Osteocyte (in vitro differentiated cells): ENCODE results near the gene CDC42EP4. TPM values are rescaled to one million over a fixed set of nuclear protein-coding genes. Genes with fewer than 3 reads are reported as not detected.
A peak's percentile ranks its signal among the peaks of the same experiment; 100 is the strongest.

Experiments used
- DNase-seq: peaks from one replicate; pipeline ENCODE4 v3.0.0; 2021; ENCODE audit warnings: mixed read lengths; ENCODE audit not compliant: unreplicated experiment; ENCODE audit errors: extremely low spot score
- H3K27ac Mint-ChIP-seq: one replicate; pipeline ENCODE4 v1.8.0; 2021; ENCODE audit warnings: mild to moderate bottlenecking, mixed read lengths; ENCODE audit not compliant: unreplicated experiment
- H3K27me3 Mint-ChIP-seq: one replicate; pipeline ENCODE4 v1.8.0; 2021; ENCODE audit warnings: mixed read lengths; ENCODE audit not compliant: unreplicated experiment
- H3K36me3 Mint-ChIP-seq: one replicate; pipeline ENCODE4 v1.8.0; 2021; ENCODE audit warnings: mixed read lengths; ENCODE audit not compliant: unreplicated experiment
- H3K4me1 Mint-ChIP-seq: one replicate; pipeline ENCODE4 v1.8.0; 2021; ENCODE audit warnings: mixed read lengths; ENCODE audit not compliant: unreplicated experiment
- H3K4me3 Mint-ChIP-seq: one replicate; pipeline ENCODE4 v1.8.0; 2021; ENCODE audit warnings: mild to moderate bottlenecking, moderate library complexity, mixed read lengths; ENCODE audit not compliant: unreplicated experiment
- H3K9me3 Mint-ChIP-seq: one replicate; pipeline ENCODE4 v1.8.0; 2021; ENCODE audit warnings: mixed read lengths; ENCODE audit not compliant: unreplicated experiment
- CTCF ChIP-seq: fragments of 200-600 bp; sonication (generic); IDR thresholded peaks from 2 replicates; pipeline ENCODE4 v1.5.0; 2021; ENCODE audit warnings: antibody characterized with exemption, mild to moderate bottlenecking, moderate library complexity
- total RNA-seq: library from RNA; stranded (reverse); gene quantifications from 2 replicates; pipeline ENCODE4 v1.2.1, GENCODE V29; 2021

Gene CDC42EP4
- total RNA-seq, 1 donor from 2014 or later = 32.0 TPM

- Mint-ChIP-seq H3K27ac (peak overlapping the region; percentile 75), H3K4me3 (peak overlapping the region; percentile 44)
Measured at GRCh38 chr17:73343168-73343634, 31.4 kb upstream of the CDC42EP4 start.

GRCh38 chr17:73342541-73343167, 30.9 kb upstream of the CDC42EP4 start:
- no peak for DNase-seq
- Mint-ChIP-seq H3K4me3 (peak overlapping the region; percentile 44), H3K36me3 (no peaks in the 10 kb centered on the region), H3K4me1 (peaks cover 64% of the 10 kb centered on the region), H3K9me3 (no peaks in the 10 kb centered on the region), H3K27ac (peak overlapping the region; percentile 75), H3K27me3 (no peaks in the 10 kb centered on the region)
- no peak for TF ChIP-seq CTCF

More at GRCh38 chr17:73343168-73343634, 31.4 kb upstream of the CDC42EP4 start:
- no peaks in the 10 kb centered on the region for H3K9me3 Mint-ChIP-seq
- DNase-seq = peak; percentile 89
- H3K4me1 Mint-ChIP-seq = peaks cover 64% of the 10 kb centered on the region
- no peaks in the 10 kb centered on the region for H3K27me3 Mint-ChIP-seq
- H3K36me3 Mint-ChIP-seq = no peaks in the 10 kb centered on the region
- no peak for TF ChIP-seq CTCF

GRCh38 chr17:73342050-73342522, 30.3 kb upstream of the CDC42EP4 start:
- no peaks in the 10 kb centered on the region for H3K9me3 Mint-ChIP-seq
- no peak for TF ChIP-seq CTCF
- H3K4me1 Mint-ChIP-seq = peaks cover 64% of the 10 kb centered on the region
- no peaks in the 10 kb centered on the region for H3K27me3 Mint-ChIP-seq
- no peak for DNase-seq
- no peak overlapping the region for H3K4me3 Mint-ChIP-seq
- H3K27ac Mint-ChIP-seq = peak overlapping the region; percentile 75
- H3K36me3 Mint-ChIP-seq = no peaks in the 10 kb centered on the region

- no peak for DNase-seq
- H3K27ac Mint-ChIP-seq = peak overlapping the region; percentile 75
- TF ChIP-seq CTCF = no peak
- no peaks in the 10 kb centered on the region for H3K36me3 Mint-ChIP-seq
- no peaks in the 10 kb centered on the region for H3K27me3 Mint-ChIP-seq
- H3K4me1 Mint-ChIP-seq = peaks cover 64% of the 10 kb centered on the region
- H3K4me3 Mint-ChIP-seq = no peak overlapping the region
- no peaks in the 10 kb centered on the region for H3K9me3 Mint-ChIP-seq
Measured at GRCh38 chr17:73341350-73342049, 29.7 kb upstream of the CDC42EP4 start.

- peak; percentile 14 for TF ChIP-seq CTCF
- H3K9me3 Mint-ChIP-seq = no peaks in the 10 kb centered on the region
- no peak for DNase-seq
- peaks cover 63% of the 10 kb centered on the region for H3K4me1 Mint-ChIP-seq
- no peaks in the 10 kb centered on the region for H3K27me3 Mint-ChIP-seq
- peak overlapping the region; percentile 66 for H3K27ac Mint-ChIP-seq
- no peak overlapping the region for H3K4me3 Mint-ChIP-seq
- H3K36me3 Mint-ChIP-seq = no peaks in the 10 kb centered on the region
Measured at GRCh38 chr17:73340093-73340596, 28.3 kb upstream of the CDC42EP4 start.
